ENCODE measurements around the gene MAP3K14. TPM values are rescaled to one million over a fixed set of nuclear protein-coding genes. Genes with fewer than 3 reads are reported as not detected.

The MAP3K14 gene
- total and polyA plus RNA-seq, 12 donors: 6.7 to 24.1 (median 12.6) TPM

DNA sequence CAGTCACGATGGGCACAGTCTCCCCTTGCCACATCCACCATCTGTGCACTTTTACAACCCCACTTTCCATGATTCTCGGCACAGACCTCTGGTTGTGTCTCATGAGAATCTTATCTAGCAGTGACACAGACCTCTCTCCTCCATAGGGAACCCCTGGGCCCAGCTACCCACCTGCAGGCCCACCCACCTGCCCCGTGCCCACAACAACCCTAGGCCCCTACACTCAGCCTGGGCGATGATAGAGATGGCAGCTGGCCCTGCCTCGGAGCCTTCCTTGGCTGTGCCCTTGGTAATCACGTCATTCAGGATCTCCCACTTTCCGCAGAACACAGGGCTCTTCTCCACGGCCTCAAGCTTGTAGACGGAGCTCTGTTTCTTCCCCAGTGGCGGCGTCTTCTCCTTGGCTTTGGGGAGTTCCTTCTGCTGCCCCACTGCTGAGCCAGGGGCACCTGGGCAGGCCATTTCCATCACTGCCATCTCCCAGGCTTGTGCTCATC is 26.5 kb downstream of the MAP3K14 start:
- 70 to 72% methylated on average over 11 of the region's 11 CpGs for WGBS, 2 donors
- peaks cover 50 to 87% (median 79%) of the 10 kb centered on the region in 9 donors for H3K4me1 ChIP-seq
- no peaks in the 10 kb centered on the region for H3K9me3 ChIP-seq
- H3K4me3 ChIP-seq: no peak overlapping the region
- DNase-seq (no peak), ATAC-seq (no peak)
- H3K36me3 ChIP-seq: peaks cover 0 to 54% (median 46%) of the 10 kb centered on the region in 9 donors
- intact Hi-C loops (cut with DNase I): no loop called here
- H3K27ac ChIP-seq: peak overlapping the region in 9 of 10 donors; percentile 75 to 89 (median 83)
- H3K27me3 ChIP-seq: no peaks in the 10 kb centered on the region
- TF ChIP-seq, protein P1, sequence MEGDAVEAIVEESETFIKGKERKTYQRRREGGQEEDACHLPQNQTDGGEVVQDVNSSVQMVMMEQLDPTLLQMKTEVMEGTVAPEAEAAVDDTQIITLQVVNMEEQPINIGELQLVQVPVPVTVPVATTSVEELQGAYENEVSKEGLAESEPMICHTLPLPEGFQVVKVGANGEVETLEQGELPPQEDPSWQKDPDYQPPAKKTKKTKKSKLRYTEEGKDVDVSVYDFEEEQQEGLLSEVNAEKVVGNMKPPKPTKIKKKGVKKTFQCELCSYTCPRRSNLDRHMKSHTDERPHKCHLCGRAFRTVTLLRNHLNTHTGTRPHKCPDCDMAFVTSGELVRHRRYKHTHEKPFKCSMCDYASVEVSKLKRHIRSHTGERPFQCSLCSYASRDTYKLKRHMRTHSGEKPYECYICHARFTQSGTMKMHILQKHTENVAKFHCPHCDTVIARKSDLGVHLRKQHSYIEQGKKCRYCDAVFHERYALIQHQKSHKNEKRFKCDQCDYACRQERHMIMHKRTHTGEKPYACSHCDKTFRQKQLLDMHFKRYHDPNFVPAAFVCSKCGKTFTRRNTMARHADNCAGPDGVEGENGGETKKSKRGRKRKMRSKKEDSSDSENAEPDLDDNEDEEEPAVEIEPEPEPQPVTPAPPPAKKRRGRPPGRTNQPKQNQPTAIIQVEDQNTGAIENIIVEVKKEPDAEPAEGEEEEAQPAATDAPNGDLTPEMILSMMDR (IDR thresholded peaks at IDR 0.05): no peak

DNA sequence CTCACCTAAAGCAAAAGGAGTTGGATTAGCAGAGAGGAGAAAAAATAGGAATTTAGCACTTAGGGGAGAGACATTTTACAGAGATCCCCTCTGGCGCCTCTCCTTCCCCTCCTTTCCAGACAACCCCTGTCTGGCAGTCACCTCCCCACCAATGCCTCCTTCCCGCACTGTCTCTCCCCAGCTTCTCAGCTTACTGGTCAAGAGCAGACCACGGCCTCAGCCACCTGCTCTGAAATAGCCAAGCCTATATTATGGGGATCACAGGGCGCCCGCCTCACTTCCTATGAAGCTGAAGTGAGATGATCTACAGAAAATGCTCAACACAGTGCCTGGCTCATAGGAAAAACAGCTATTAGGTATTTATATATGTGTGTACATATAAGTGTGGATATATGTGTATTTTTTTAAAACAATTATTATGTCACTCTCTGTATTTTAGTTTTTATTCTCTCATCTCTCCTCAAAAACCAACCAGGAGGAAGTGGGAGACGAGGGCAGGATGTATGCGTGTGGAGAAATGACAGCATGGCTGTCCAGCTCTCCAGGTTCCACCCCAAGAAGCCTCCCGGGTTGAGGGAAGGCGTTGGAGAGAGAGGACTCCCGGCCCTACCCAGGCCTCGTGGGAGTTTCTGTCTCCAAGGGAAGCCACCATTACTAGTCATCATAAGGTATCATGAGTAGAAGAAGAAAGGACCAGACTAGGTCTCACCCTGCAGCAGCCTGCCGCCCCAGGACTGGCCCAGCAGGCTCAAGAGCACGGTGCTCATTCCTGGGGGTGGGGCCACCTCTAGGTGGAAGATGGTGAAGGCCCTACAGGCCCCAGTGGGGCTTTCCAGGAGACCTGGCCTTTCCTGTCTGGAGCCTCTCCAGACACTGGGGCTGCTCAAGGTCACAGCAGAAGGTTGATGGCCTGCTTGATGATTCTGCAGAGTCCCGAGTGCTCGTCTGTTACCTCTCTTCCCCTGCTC is 27.2 kb downstream of the MAP3K14 start:
- 55 to 62% methylated on average over 15 of the region's 15 CpGs for WGBS, 2 donors
- intact Hi-C loops (cut with DNase I): no loop called here
- H3K27ac ChIP-seq: peak overlapping the region; percentile 52 to 89 (median 83)
- no peaks in the 10 kb centered on the region for H3K27me3 ChIP-seq
- ATAC-seq (peak in 2 of 8 donors; percentile 2 to 3), DNase-seq (no peak)
- H3K4me1 ChIP-seq: peaks cover 51 to 87% (median 77%) of the 10 kb centered on the region in 9 donors
- H3K36me3 ChIP-seq: peaks cover 0 to 61% (median 52%) of the 10 kb centered on the region in 9 donors
- H3K4me3 ChIP-seq: no peak overlapping the region
- TF ChIP-seq, protein P1 (IDR thresholded peaks at IDR 0.05): no peak
- H3K9me3 ChIP-seq: no peaks in the 10 kb centered on the region

DNA sequence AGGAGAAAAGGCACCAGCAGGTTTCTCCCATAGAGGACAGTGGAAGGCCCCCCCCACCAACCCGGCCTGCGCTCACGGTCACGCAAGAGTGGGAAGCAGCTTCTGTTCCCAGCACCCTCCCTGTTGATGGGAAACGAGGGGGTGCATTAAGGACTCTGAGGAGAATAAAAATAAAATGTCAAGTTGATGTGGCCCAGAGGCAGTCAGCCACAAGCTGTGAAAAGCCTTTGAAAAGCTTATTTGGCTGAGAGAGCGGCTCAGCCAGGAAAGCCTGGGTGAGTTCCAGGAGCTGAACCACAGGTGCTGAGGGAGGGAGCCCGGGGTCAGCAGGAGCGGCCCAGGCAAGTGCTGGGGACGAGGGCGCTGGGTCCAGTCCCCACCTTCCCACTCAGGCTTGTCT is 28.0 kb downstream of the MAP3K14 start:
- TF ChIP-seq, protein P1 (IDR thresholded peaks at IDR 0.05): no peak
- Histone ChIP-seq H3K36me3 (peaks cover 0 to 69% (median 53%) of the 10 kb centered on the region in 9 donors), H3K27ac (peak overlapping the region; percentile 52 to 89 (median 83)), H3K27me3 (no peaks in the 10 kb centered on the region), H3K4me1 (peaks cover 52 to 87% (median 77%) of the 10 kb centered on the region in 9 donors), H3K9me3 (no peaks in the 10 kb centered on the region), H3K4me3 (no peak overlapping the region)
- DNase-seq (peak; percentile 55 to 59), ATAC-seq (peak in 7 of 8 donors; percentile 14 to 53 (median 43))
- WGBS, 2 donors: 35 to 53% methylated on average over 10 of the region's 10 CpGs
- intact Hi-C loops (cut with DNase I): no loop called here
